GM18517 (cell line): ENCODE measurements around the gene TLE1.
"Not testable (repeated sequence)": the region's sequence is repeated elsewhere in the genome, so short reads cannot be mapped to it uniquely, and the experiment has no call there.

Experiments
- ATAC-seq: cut with Tn5 transposase; IDR thresholded peaks from one replicate; pipeline ENCODE4 v1.9.1; 2021; ENCODE audit warnings: mild to moderate bottlenecking, moderate library complexity; ENCODE audit not compliant: unreplicated experiment

The TLE1 gene

GRCh38 chr9:81653240-81653639 is 36.1 kb downstream of the TLE1 start:
- ATAC-seq: no peak

GRCh38 chr9:81652058-81652687 is 37.2 kb downstream of the TLE1 start:
- ATAC-seq: no peak

- no peak for ATAC-seq
Observed at GRCh38 chr9:81650586-81651515, 38.5 kb downstream of the TLE1 start.

DNA sequence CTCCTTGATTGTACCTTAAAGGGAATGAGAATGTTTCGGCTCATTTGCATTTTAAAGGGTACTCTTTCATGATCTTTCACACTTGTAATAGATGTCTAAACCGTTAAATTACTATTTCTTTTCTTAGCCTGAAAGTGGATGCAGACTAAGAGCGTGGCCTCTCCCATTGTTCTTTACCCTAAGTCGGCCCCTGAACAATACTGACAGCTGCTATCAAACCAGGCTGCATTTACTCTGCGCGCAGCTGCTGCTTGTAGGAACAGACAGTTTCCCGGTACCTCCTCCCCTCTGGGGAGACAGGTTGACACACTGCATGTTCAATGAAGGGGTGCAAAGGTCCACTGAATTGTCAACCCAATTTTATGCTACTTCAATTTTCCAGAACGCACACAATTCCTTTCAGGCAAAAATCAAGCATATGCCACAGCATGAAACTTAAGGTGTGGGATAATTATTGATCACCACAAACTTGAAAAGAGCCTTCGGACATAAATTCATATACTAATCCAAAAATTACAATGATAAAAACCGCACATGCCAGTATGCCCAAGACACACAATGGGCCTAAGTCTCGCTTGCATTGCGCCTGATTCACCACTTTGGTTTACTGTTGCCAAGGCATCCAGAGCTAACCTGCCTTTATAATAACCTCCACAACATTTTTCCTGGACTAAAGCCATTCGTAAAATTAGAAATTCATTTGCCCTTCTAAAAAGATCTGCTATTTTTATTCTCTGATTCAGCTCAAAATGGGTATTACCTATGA is 39.7 kb downstream of the TLE1 start:
- no peak for ATAC-seq

- no peak for ATAC-seq
Observed at GRCh38 chr9:81648891-81649290, 40.5 kb downstream of the TLE1 start.

DNA sequence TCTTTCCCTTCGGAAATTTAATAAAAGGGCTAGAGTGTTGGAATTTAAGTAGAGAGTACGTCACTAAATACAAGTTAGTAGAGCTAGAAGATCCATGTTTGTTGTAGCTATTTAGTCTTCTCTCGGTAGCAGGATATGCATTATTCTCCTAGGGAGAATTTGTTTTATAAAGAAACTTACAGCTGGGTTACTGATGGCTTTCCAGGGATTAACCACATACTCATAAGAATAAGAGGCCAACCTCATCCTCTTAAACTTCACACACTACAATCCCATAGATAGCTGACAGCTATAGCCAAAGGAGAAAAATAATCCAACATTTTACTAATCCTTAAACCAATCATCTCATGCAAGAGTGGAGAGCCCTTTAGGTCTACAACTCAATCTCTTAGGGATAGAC is 43.0 kb downstream of the TLE1 start:
- ATAC-seq: no peak

DNA sequence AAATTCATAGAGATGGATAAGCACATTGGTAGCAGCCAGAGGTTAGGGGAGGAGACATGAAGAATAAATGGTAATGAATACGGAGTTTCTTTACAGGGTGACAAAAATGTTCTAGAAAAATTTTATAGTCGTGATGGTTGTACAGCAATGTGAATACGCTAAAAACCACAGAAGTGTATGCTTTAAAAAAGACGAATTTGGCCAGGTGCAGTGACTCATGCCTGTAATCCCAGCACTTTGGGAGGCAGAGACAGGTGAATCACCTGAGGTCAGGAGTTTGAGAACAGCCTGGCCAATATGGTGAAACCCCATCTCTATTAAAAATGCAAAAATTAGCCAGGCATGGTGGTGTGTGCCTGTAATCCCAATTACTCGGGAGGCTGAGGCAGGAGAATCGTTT is 44.8 kb downstream of the TLE1 start:
- ATAC-seq: not testable (repeated sequence)

- ATAC-seq: no peak
Observed at GRCh38 chr9:81637276-81637675, 52.1 kb downstream of the TLE1 start.

DNA sequence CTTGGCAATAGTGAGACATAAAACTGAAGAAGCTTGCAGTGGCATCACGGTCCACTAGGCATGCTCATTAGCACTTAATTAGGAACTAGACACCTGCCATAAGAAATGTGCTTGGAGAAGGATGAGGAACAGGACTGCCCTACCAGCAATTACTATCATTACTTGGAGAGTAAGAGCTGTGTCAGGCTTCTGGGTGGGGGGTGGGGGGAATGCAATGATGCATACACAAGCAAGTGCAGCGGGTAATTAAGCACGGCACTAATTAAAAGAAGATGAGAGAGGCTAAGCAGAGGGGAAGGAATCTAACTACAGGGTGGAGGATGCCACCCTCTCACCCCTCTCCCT is 53.1 kb downstream of the TLE1 start:
- ATAC-seq: no peak

- no peak for ATAC-seq
Observed at GRCh38 chr9:81635521-81636254, 53.7 kb downstream of the TLE1 start.

DNA sequence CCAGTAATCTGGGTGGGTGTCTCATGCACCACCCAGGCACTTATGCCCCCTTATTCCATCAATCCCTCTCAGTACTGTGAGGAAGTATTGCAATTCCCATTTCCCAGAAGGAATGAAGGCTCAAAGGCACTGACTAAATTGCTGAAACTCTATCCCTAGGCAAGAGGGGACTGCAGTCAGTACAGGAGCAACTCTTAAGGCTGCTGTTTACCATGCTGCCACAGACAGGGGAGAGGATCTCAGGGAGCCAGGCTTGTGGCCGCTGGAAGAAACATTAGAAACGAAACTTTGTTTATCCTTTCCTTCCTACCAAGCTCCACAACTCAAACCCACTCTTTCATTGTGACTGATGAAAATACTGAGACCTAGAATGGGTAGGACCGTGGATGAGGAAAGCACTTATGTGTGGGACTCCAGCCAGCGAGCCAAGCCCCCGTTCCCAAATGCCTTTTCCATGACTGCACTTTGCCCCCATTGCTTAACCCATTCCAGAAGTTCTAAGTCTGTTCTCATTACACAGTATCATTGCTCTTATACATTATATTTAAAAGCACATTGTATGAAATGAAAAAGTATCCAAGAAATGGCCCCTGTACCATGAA is 54.3 kb downstream of the TLE1 start:
- ATAC-seq: no peak

- ATAC-seq: no peak
Observed at GRCh38 chr9:81633952-81634854, 55.1 kb downstream of the TLE1 start.

- no peak for ATAC-seq
Observed at GRCh38 chr9:81632599-81632998, 56.7 kb downstream of the TLE1 start.

DNA sequence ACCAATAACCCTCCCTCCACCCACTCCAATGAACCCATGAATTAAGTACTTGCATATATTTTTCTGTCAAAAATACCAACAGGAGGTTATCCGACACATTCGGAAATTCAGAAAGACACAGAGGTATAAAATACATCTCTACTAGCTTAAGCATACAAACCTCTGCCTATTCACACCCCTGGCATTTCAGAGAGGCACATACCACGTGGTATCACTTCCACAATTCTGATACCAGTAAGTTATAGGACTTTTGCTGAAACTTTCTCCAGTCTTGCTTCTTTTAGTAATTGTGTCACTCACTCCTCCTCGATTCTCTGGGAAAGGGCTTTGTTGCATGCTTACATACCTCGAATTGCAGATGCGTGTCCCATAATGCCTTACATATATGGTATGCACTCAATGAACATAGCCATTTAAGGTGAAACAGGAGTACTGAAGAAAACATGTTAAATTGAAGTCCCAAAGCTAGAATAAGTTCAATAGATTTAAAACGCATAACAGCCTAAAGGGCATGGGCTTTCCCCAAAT is 58.1 kb downstream of the TLE1 start:
- no peak for ATAC-seq

DNA sequence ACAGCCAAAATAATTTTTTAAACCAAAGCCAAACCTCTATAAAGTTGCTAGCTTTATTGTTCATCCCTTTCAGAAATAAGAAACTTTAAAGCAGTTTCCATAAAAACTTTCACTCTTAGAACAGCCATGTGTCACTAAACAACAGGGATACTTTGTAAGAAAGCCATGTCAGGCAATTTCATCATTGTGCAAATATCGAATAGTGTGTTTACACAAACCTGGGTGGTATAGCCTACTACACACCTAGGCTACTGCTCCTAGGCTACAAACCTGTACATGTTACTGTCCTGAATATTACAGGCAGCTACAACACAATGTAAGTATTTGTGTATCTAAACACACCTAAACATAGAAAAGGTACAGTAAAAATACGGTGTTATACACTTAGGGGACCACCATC is 59.9 kb downstream of the TLE1 start:
- no peak for ATAC-seq

DNA sequence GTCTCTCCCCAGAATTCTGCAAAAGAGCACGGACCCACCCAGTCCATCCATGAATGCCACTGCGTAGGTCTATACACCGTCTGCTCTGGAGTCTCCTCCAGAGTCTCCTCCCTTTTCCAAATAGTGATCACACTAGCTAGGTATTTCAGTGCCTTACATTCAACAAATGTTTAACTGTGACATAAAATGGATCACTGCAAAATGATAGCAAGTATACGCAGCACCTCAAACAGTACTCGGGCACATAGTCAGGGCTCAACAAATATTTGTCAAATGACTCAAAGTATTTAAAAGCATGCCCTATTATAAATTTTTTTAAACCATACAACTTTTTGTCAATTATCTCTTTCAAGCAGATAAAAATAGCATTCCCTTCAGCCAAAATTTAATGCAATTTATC is 60.5 kb downstream of the TLE1 start:
- no peak for ATAC-seq

- ATAC-seq: no peak
Observed at GRCh38 chr9:81627481-81627880, 61.9 kb downstream of the TLE1 start.

GRCh38 chr9:81626511-81626910 is 62.8 kb downstream of the TLE1 start:
- no peak for ATAC-seq

GRCh38 chr9:81625969-81626368 is 63.4 kb downstream of the TLE1 start:
- ATAC-seq: no peak
